H1 (cell line): ENCODE data around the gene IQCN. TPM values are rescaled to one million over a fixed set of nuclear protein-coding genes. Genes with fewer than 3 reads are reported as not detected.

Source experiments
- CTCF ChIA-PET: fragments of 300-600 bp; sonication (Branson Sonifier 250); formaldehyde crosslinking; loops from one replicate; lab custom pipeline; 2021; ENCODE audit not compliant: partially characterized antibody; lab: Charles Lee
- POLR2A ChIA-PET: fragments of 300-600 bp; sonication (Branson Sonifier 250); formaldehyde crosslinking; loops from one replicate; lab custom pipeline; 2021; ENCODE audit warnings: inconsistent platforms; ENCODE audit not compliant: partially characterized antibody; lab: Charles Lee
- DNase-seq, 2 experiments: peaks; one replicate each; pipeline versions ENCODE4 v3.0.0 to v3.0.0-alpha.2; 2010 to 2022; ENCODE audit warnings: low spot score in 2 of 2, low read depth in 1 of 2, mixed read lengths in 1 of 2
- FAIRE-seq: peaks from 2 replicates; lab custom pipeline; 2011; peaks lifted over from hg19 to GRCh38; lab: Jason Lieb, UNC
- H2AFZ ChIP-seq: 2 replicates; pipeline ENCODE4 v1.8.1; 2012; ENCODE audit warnings: low read length, inconsistent platforms
- H2AK5ac ChIP-seq: 2 replicates; pipeline ENCODE4 v1.6.1; 2013; ENCODE audit warnings: low read depth, low read length
- H2BK120ac ChIP-seq: replicated peaks from 2 replicates; pipeline ENCODE3; 2013; ENCODE audit warnings: low read depth, low read length, inconsistent platforms
- H2BK12ac ChIP-seq: 2 replicates; pipeline ENCODE4 v1.6.1; 2013; ENCODE audit warnings: low read depth, low read length
- H2BK15ac ChIP-seq: 2 replicates; pipeline ENCODE4 v1.6.1; 2013; ENCODE audit warnings: low read length
- H2BK20ac ChIP-seq: 2 replicates; pipeline ENCODE4 v1.6.1; 2013; ENCODE audit warnings: low read length
- H2BK5ac ChIP-seq: 2 replicates; pipeline ENCODE4 v1.6.1; 2013; ENCODE audit warnings: low read depth, low read length
- H3K14ac ChIP-seq: 2 replicates; pipeline ENCODE4 v1.6.1; 2013; ENCODE audit warnings: inconsistent platforms; ENCODE audit not compliant: insufficient read length
- H3K18ac ChIP-seq: 2 replicates; pipeline ENCODE4 v1.6.1; 2013; ENCODE audit warnings: low read length; ENCODE audit errors: extremely low read depth
- H3K23ac ChIP-seq: 2 replicates; pipeline ENCODE4 v1.6.1; 2013; ENCODE audit warnings: inconsistent platforms; ENCODE audit not compliant: insufficient read length
- H3K23me2 ChIP-seq: 2 replicates; pipeline ENCODE4 v1.6.1; 2013; ENCODE audit warnings: low read depth, low read length
- H3K27ac ChIP-seq: 2 replicates; pipeline ENCODE4 v1.6.1; 2011; ENCODE audit warnings: low read depth, low read length, inconsistent platforms
- H3K27me3 ChIP-seq, 4 experiments: replicated peaks in 1 of 4; 1 replicate in 1 of 4; 2 replicates in 3 of 4; pipeline versions ENCODE4 v1.6.1 to v1.8.1; 2011 to 2013; ENCODE audit warnings: low read length in 3 of 4, mild to moderate bottlenecking in 3 of 4, inconsistent platforms in 2 of 4, mixed read lengths in 2 of 4, moderate library complexity in 1 of 4; ENCODE audit not compliant: control insufficient read depth in 3 of 4, insufficient read depth in 3 of 4; ENCODE audit errors: extremely low read depth in 1 of 4
- H3K36me3 ChIP-seq, 4 experiments: 2 replicates each; pipeline versions ENCODE4 v1.6.1 to v1.8.1; 2011 to 2013; ENCODE audit warnings: mild to moderate bottlenecking in 4 of 4, low read length in 3 of 4, moderate library complexity in 2 of 4, control low read depth in 1 of 4, inconsistent platforms in 1 of 4; ENCODE audit not compliant: insufficient read depth in 4 of 4, control insufficient read depth in 2 of 4
- H3K4ac ChIP-seq: replicated peaks from 2 replicates; pipeline ENCODE3; 2013; ENCODE audit warnings: low read length, low read depth, mixed read lengths, inconsistent platforms; ENCODE audit not compliant: insufficient read length
- H3K4me1 ChIP-seq, 4 experiments: replicated peaks in 1 of 4; 1 replicate in 1 of 4; 2 replicates in 3 of 4; pipeline versions ENCODE4 v1.6.1 to v1.8.1; 2011 to 2013; ENCODE audit warnings: low read length in 3 of 4, inconsistent platforms in 2 of 4, mixed read lengths in 1 of 4; ENCODE audit not compliant: insufficient read depth in 4 of 4, control insufficient read depth in 3 of 4
- H3K4me2 ChIP-seq, 2 experiments: 2 replicates each; pipeline versions ENCODE4 v1.6.1 to v1.8.1; 2011 to 2013; ENCODE audit warnings: low read depth in 2 of 2, low read length in 2 of 2, control low read depth in 1 of 2, inconsistent platforms in 1 of 2, mild to moderate bottlenecking in 1 of 2; ENCODE audit not compliant: insufficient read depth in 1 of 2
- H3K4me3 ChIP-seq, 4 experiments: fragments of 200-600, 300-600 bp in 1 of 4; sonication (generic), shearing (Covaris generic), sonication (Bioruptor Twin) in 1 of 4; 2 replicates each; pipeline versions ENCODE4 v1.5.1 to v1.8.1; 2011 to 2016; ENCODE audit warnings: low read length in 4 of 4, low read depth in 3 of 4, control low read depth in 2 of 4, inconsistent platforms in 2 of 4, mild to moderate bottlenecking in 2 of 4, mixed read lengths in 1 of 4, moderate library complexity in 1 of 4; ENCODE audit not compliant: insufficient read depth in 2 of 4; ENCODE audit errors: extremely low read depth in 1 of 4
- H3K56ac ChIP-seq: replicated peaks from 2 replicates; pipeline ENCODE3; 2013; ENCODE audit warnings: low read depth, mild to moderate bottlenecking, mixed read lengths, low read length, inconsistent platforms; ENCODE audit not compliant: insufficient read length
- H3K79me1 ChIP-seq: 2 replicates; pipeline ENCODE4 v1.6.1; 2013; ENCODE audit warnings: low read depth, low read length, control low read depth
- H3K79me2 ChIP-seq, 2 experiments: 2 replicates each; pipeline versions ENCODE4 v1.6.1 to v1.8.1; 2012 to 2013; ENCODE audit warnings: low read length in 2 of 2, mild to moderate bottlenecking in 2 of 2, inconsistent platforms in 1 of 2; ENCODE audit not compliant: insufficient read depth in 2 of 2, control insufficient read depth in 1 of 2
- H3K9ac ChIP-seq, 4 experiments: replicated peaks in 1 of 4; 1 replicate in 1 of 4; 2 replicates in 3 of 4; pipeline versions ENCODE4 v1.6.1 to v1.8.1; 2011 to 2013; ENCODE audit warnings: low read depth in 3 of 4, low read length in 3 of 4, control low read depth in 2 of 4, mild to moderate bottlenecking in 2 of 4, moderate library complexity in 2 of 4, inconsistent platforms in 1 of 4; ENCODE audit errors: extremely low read depth in 1 of 4
- H3K9me3 ChIP-seq, 2 experiments: 2 replicates each; pipeline versions ENCODE4 v1.6.1 to v1.8.1; 2012 to 2013; ENCODE audit warnings: mild to moderate bottlenecking in 2 of 2, moderate library complexity in 2 of 2, control low read depth in 1 of 2, inconsistent platforms in 1 of 2, low read depth in 1 of 2, low read length in 1 of 2, mixed read lengths in 1 of 2; ENCODE audit not compliant: insufficient read depth in 2 of 2
- H4K20me1 ChIP-seq, 2 experiments: replicated peaks in 1 of 2; 2 replicates each; pipeline versions ENCODE3 to v1.8.1; 2011 to 2013; ENCODE audit warnings: inconsistent platforms in 2 of 2, low read length in 2 of 2, mild to moderate bottlenecking in 1 of 2; ENCODE audit not compliant: insufficient read depth in 2 of 2, control insufficient read depth in 1 of 2
- H4K5ac ChIP-seq: 2 replicates; pipeline ENCODE4 v1.6.1; 2013; ENCODE audit warnings: low read length, low read depth, mixed read lengths, inconsistent platforms; ENCODE audit not compliant: insufficient read length
- H4K8ac ChIP-seq: 2 replicates; pipeline ENCODE4 v1.8.0; 2013; ENCODE audit warnings: mild to moderate bottlenecking, moderate library complexity, low read length, inconsistent platforms; ENCODE audit not compliant: insufficient read depth; ENCODE audit errors: extremely low read depth
- H4K91ac ChIP-seq: replicated peaks from 2 replicates; pipeline ENCODE3; 2013; ENCODE audit warnings: low read length, mixed read lengths, inconsistent platforms; ENCODE audit not compliant: insufficient read length
- ASH2L ChIP-seq: fragments of 200-600, 300-600 bp; sonication (generic); IDR thresholded peaks from one replicate; pipeline ENCODE4 v1.7.1; 2017; ENCODE audit warnings: low read length
- CEBPB ChIP-seq: IDR thresholded peaks from 2 replicates; pipeline ENCODE4 v1.6.1; 2012; ENCODE audit warnings: low read depth, low read length
- CTCF ChIP-seq, 3 experiments: IDR thresholded peaks; 1 replicate in 2 of 3; 2 replicates in 1 of 3; pipeline versions ENCODE4 v1.5.1 to v1.6.1; 2011; ENCODE audit warnings: low read length in 3 of 3, mild to moderate bottlenecking in 3 of 3, inconsistent platforms in 2 of 3, low read depth in 1 of 3, moderate library complexity in 1 of 3; ENCODE audit not compliant: insufficient read depth in 1 of 3; ENCODE audit errors: control extremely low read depth in 1 of 3
- EP300 ChIP-seq, 2 experiments: IDR thresholded peaks; 1 replicate in 1 of 2; 2 replicates in 1 of 2; pipeline ENCODE4 v1.6.1; 2011 to 2012; ENCODE audit warnings: low read depth in 2 of 2, low read length in 2 of 2, mild to moderate bottlenecking in 2 of 2, borderline replicate concordance in 1 of 2, inconsistent platforms in 1 of 2, moderate library complexity in 1 of 2
- GTF2F1 ChIP-seq: IDR thresholded peaks from 2 replicates; pipeline ENCODE4 v1.6.1; 2012; ENCODE audit warnings: low read depth, low read length, improper control_type of control experiment, borderline replicate concordance
- MAFK ChIP-seq: IDR thresholded peaks from 2 replicates; pipeline ENCODE4 v1.6.1; 2012; ENCODE audit warnings: low read depth, mild to moderate bottlenecking, improper control_type of control experiment, low read length
- NRF1 ChIP-seq: IDR thresholded peaks from 2 replicates; pipeline ENCODE4 v1.6.1; 2011; ENCODE audit warnings: mild to moderate bottlenecking, low read depth, low read length, improper control_type of control experiment
- PHF8 ChIP-seq: fragments of 200-600 bp; sonication (generic); conservative IDR thresholded peaks from 2 replicates; pipeline ENCODE4 v1.7.1; 2012; ENCODE audit warnings: low read depth, mild to moderate bottlenecking, inconsistent platforms, low read length, moderate library complexity
- RBBP5 ChIP-seq: IDR thresholded peaks from 2 replicates; pipeline ENCODE4 v1.7.1; 2012; ENCODE audit warnings: low read depth, mild to moderate bottlenecking, inconsistent platforms, low read length, moderate library complexity, borderline replicate concordance
- SP2 ChIP-seq: IDR thresholded peaks from 2 replicates; pipeline ENCODE4 v1.6.1; 2012; ENCODE audit warnings: mild to moderate bottlenecking, low read length, inconsistent platforms
- WGBS, 2 experiments: shearing (Covaris generic) in 1 of 2; methylation state at CpG; one replicate each; pipeline versions ENCODE4 v1.1.6 to v1.1.7; 2013 to 2015; ENCODE audit warnings: low lambda C conversion rate in 2 of 2, mixed read lengths in 2 of 2, inconsistent platforms in 1 of 2, low coverage in 1 of 2, missing lambda C conversion rate in 1 of 2; ENCODE audit not compliant: insufficient replicate concordance in 2 of 2, insufficient coverage in 1 of 2, insufficient read length in 1 of 2; ENCODE audit errors: extremely low coverage in 1 of 2, missing lambda C conversion rate in 1 of 2; 5-methylcytosine and 5-hydroxymethylcytosine counted together
- polyA plus RNA-seq, 7 experiments: library from polyadenylated mRNA; depleted of rRNA in 3 of 7; stranded (reverse) in 5 of 7; unstranded in 2 of 7; fragments of >200 nt in 5 of 7; fragments of 200-250 nt in 2 of 7; gene quantifications; 1 replicate in 5 of 7; 2 replicates in 1 of 7; 4 replicates in 1 of 7; pipeline versions ENCODE4 v1.2.1 to v1.2.3, GENCODE V29; 2011 to 2013; ENCODE audit warnings: missing spikeins in 2 of 7, mixed read lengths in 2 of 7
- total RNA-seq: library from RNA; stranded (reverse); fragmentation: NEBNext Ultra II Directional; extraction: Animal tissue kit (Norgen Biotek cat#: 25700); gene quantifications from 2 replicates; pipeline ENCODE4 v1.2.1, GENCODE V29; 2021

IQCN gene
- total and polyA plus RNA-seq, 2 of the 8 experiments (the other 6 are each of a cell fraction or from before 2014, with no cell fraction given), result 0.36 to 1.0 TPM

- H3K9me3 ChIP-seq, result no peaks in the 10 kb centered on the region
- no peak overlapping the region for H2BK12ac ChIP-seq
- DNase-seq (no peak), FAIRE-seq (no peak)
- no peak overlapping the region for H2AK5ac ChIP-seq
- H3K4me2 ChIP-seq, result no peak overlapping the region
- H2AFZ ChIP-seq, result no peak overlapping the region
- CTCF ChIA-PET, result interaction anchor here (0.6 to 10.1 kb wide), 10 partner anchors 11 to 1880 kb away, joined by 3 to 140 read pairs (median 9); partner anchors contain the start of gene MPV17L2
- H3K56ac ChIP-seq, result no peak overlapping the region
- H2BK120ac ChIP-seq, result no peak overlapping the region
- no peaks in the 10 kb centered on the region for H3K79me1 ChIP-seq
- 49% methylated on average over 6 of the region's 6 CpGs; no CpG with 5 or more reads in 1 of the 2 experiments for WGBS, 2 experiments
- no peaks in the 10 kb centered on the region for H3K36me3 ChIP-seq
- no peak overlapping the region for H3K27ac ChIP-seq
- H4K20me1 ChIP-seq, result no peaks in the 10 kb centered on the region
- H2BK5ac ChIP-seq, result no peak overlapping the region
- H2BK15ac ChIP-seq, result no peak overlapping the region
- H4K8ac ChIP-seq, result no peak overlapping the region
- H3K4ac ChIP-seq, result no peak overlapping the region
- H3K79me2 ChIP-seq, result no peaks in the 10 kb centered on the region
- no peaks in the 10 kb centered on the region; a peak in 1 of 7 replicates for H3K27me3 ChIP-seq
- peaks cover 7% of the 10 kb centered on the region for H3K23me2 ChIP-seq
- no peak overlapping the region for H3K14ac ChIP-seq
- no peak overlapping the region for H3K9ac ChIP-seq
- POLR2A ChIA-PET, result interaction anchor here (1.4 to 4.4 kb wide), 7 partner anchors 9 to 47 kb away, joined by 5 to 43 read pairs (median 6); partner anchors contain the start of gene JUND
- H4K91ac ChIP-seq, result no peak overlapping the region
- H4K5ac ChIP-seq, result no peak overlapping the region
- H3K4me3 ChIP-seq, result no peak overlapping the region
- H3K4me1 ChIP-seq, result peaks cover 6 to 20% (median 14%) of the 10 kb centered on the region in 4 experiments
- H3K18ac ChIP-seq, result no peak overlapping the region
- no peak overlapping the region for H3K23ac ChIP-seq
- no peak overlapping the region for H2BK20ac ChIP-seq
- TF ChIP-seq GTF2F1 (no peak), ASH2L (no peak), CEBPB (no peak), MAFK (no peak), PHF8 (no peak), CTCF (IDR thresholded peaks at IDR 0.05; ENCODE audit: control extremely low read depth in 1 of 3, insufficient read depth in 1 of 3, low read depth in 1 of 3, low read length in 3 of 3) (no peak), SP2 (no peak), NRF1 (no peak), RBBP5 (no peak), EP300 (IDR thresholded peaks at IDR 0.05; ENCODE audit: borderline replicate concordance in 1 of 2, low read depth in 2 of 2, low read length in 2 of 2) (no peak)
These were observed 40.1 kb downstream of the IQCN start for GRCh38 chr19:18234194-18234593.
